ENCODE results near the gene LBX1.

LBX1 gene

GRCh38 chr10:101222683-101223273 is 6.5 kb downstream of the LBX1 start:
- DNase-seq (ENCODE audit: extremely low spot score) = no peak
- ChIA-PET POLR2A (no interaction called here), CTCF (interaction anchor here (1.8 kb wide), 1 partner anchor 8 kb away, joined by 6 read pairs; no protein-coding TSS in a partner anchor)
- no peak for TF ChIP-seq L3MBTL2 (conservative IDR thresholded peaks at IDR 0.05)
- no peak for TF ChIP-seq ARNT (IDR thresholded peaks at IDR 0.05)

- CTCF ChIA-PET = interaction anchor here (1.4 kb wide), 1 partner anchor 66 kb away, joined by 5 read pairs; no protein-coding TSS in a partner anchor
Measured at GRCh38 chr10:101221963-101222531, 7.2 kb downstream of the LBX1 start.

GRCh38 chr10:101221549-101221948 is 7.7 kb downstream of the LBX1 start:
- DNase-seq (ENCODE audit: extremely low spot score) = no peak
- TF ChIP-seq SP1 (IDR thresholded peaks at IDR 0.05) = no peak
- ChIA-PET CTCF (interaction anchor here (1.4 kb wide), 1 partner anchor 67 kb away, joined by 5 read pairs; no protein-coding TSS in a partner anchor), POLR2A (interaction anchor here (1.7 kb wide), 1 partner anchor 8 kb away, joined by 8 read pairs; the partner anchor contains the start of gene LBX1)

More at GRCh38 chr10:101221963-101222531, 7.2 kb downstream of the LBX1 start:
- DNase-seq (ENCODE audit: extremely low spot score) = no peak
- POLR2A ChIA-PET = interaction anchor here (1.7 kb wide), 1 partner anchor 7 kb away, joined by 8 read pairs; the partner anchor contains the start of gene LBX1
- TF ChIP-seq L3MBTL2 (conservative IDR thresholded peaks at IDR 0.05) (no peak), BHLHE40 (IDR thresholded peaks at IDR 0.05; ENCODE audit: borderline replicate concordance) (no peak), CTBP1 (IDR thresholded peaks at IDR 0.05; ENCODE audit: borderline replicate concordance) (no peak), FOXM1 (IDR thresholded peaks at IDR 0.05; ENCODE audit: borderline replicate concordance) (no peak)

GRCh38 chr10:101219946-101220451 is 9.3 kb downstream of the LBX1 start:
- no peak for TF ChIP-seq SUZ12 (IDR thresholded peaks at IDR 0.05)
- TF ChIP-seq L3MBTL2 (conservative IDR thresholded peaks at IDR 0.05) = no peak
- no peak for TF ChIP-seq NFRKB (IDR thresholded peaks at IDR 0.05)
- no peak for TF ChIP-seq ARNT (IDR thresholded peaks at IDR 0.05)
- TF ChIP-seq TARDBP (IDR thresholded peaks at IDR 0.05) = no peak
- TF ChIP-seq ELF4 (IDR thresholded peaks at IDR 0.05) = no peak
- no peak for TF ChIP-seq CTBP1 (IDR thresholded peaks at IDR 0.05; ENCODE audit: borderline replicate concordance)
- no peak for TF ChIP-seq BHLHE40 (IDR thresholded peaks at IDR 0.05; ENCODE audit: borderline replicate concordance)
- no peak for TF ChIP-seq SP1 (IDR thresholded peaks at IDR 0.05)
- TF ChIP-seq LEF1 (IDR thresholded peaks at IDR 0.05; ENCODE audit: borderline replicate concordance) = no peak
- TF ChIP-seq FOXM1 (IDR thresholded peaks at IDR 0.05; ENCODE audit: borderline replicate concordance) = no peak
- no peak for TF ChIP-seq PKNOX1 (IDR thresholded peaks at IDR 0.05)
- no peak for TF ChIP-seq ZNF384 (IDR thresholded peaks at IDR 0.05)
- TF ChIP-seq HDGF (IDR thresholded peaks at IDR 0.05; ENCODE audit: borderline replicate concordance) = no peak
- TF ChIP-seq FOXK2 (IDR thresholded peaks at IDR 0.05) = no peak
- DNase-seq (ENCODE audit: extremely low spot score) = no peak
- CTCF ChIA-PET = interaction anchor here (0.5 kb wide), 1 partner anchor 61 kb away, joined by 3 read pairs; no protein-coding TSS in a partner anchor
- POLR2A ChIA-PET = interaction anchor here (1.7 kb wide), 1 partner anchor 9 kb away, joined by 8 read pairs; the partner anchor contains the start of gene LBX1

GRCh38 chr10:101219139-101219945 is 9.9 kb downstream of the LBX1 start:
- no peak for DNase-seq (ENCODE audit: extremely low spot score)
- POLR2A ChIA-PET = interaction anchor here (1.0 kb wide), 1 partner anchor 12 kb away, joined by 3 read pairs; no protein-coding TSS in a partner anchor
- CTCF ChIA-PET = interaction anchor here (0.8 kb wide), 1 partner anchor 562 kb away, joined by 3 read pairs; no protein-coding TSS in a partner anchor
- no peak for TF ChIP-seq ARNT (IDR thresholded peaks at IDR 0.05)
- TF ChIP-seq TARDBP (IDR thresholded peaks at IDR 0.05) = no peak
- no peak for TF ChIP-seq ZNF384 (IDR thresholded peaks at IDR 0.05)
- no peak for TF ChIP-seq PKNOX1 (IDR thresholded peaks at IDR 0.05)
- no peak for TF ChIP-seq FOXA1 (IDR thresholded peaks at IDR 0.05)
- no peak for TF ChIP-seq FOXM1 (IDR thresholded peaks at IDR 0.05; ENCODE audit: borderline replicate concordance)
- no peak for TF ChIP-seq FOXK2 (IDR thresholded peaks at IDR 0.05)
- no peak for TF ChIP-seq NFRKB (IDR thresholded peaks at IDR 0.05)
- no peak for TF ChIP-seq LEF1 (IDR thresholded peaks at IDR 0.05; ENCODE audit: borderline replicate concordance)
- TF ChIP-seq SUZ12 (IDR thresholded peaks at IDR 0.05) = no peak
- no peak for TF ChIP-seq HDGF (IDR thresholded peaks at IDR 0.05; ENCODE audit: borderline replicate concordance)
- no peak for TF ChIP-seq CTBP1 (IDR thresholded peaks at IDR 0.05; ENCODE audit: borderline replicate concordance)
- no peak for TF ChIP-seq BHLHE40 (IDR thresholded peaks at IDR 0.05; ENCODE audit: borderline replicate concordance)
- no peak for TF ChIP-seq ELF4 (IDR thresholded peaks at IDR 0.05)
- TF ChIP-seq SP1 (IDR thresholded peaks at IDR 0.05) = no peak
- TF ChIP-seq L3MBTL2 (conservative IDR thresholded peaks at IDR 0.05) = no peak

- POLR2A ChIA-PET = interaction anchor here (1.0 kb wide), 1 partner anchor 12 kb away, joined by 3 read pairs; no protein-coding TSS in a partner anchor
- TF ChIP-seq SP1 (IDR thresholded peaks at IDR 0.05) (no peak), FOXK2 (IDR thresholded peaks at IDR 0.05) (no peak), NFRKB (IDR thresholded peaks at IDR 0.05) (no peak)
- CTCF ChIA-PET = interaction anchor here (0.8 kb wide), 1 partner anchor 563 kb away, joined by 3 read pairs; no protein-coding TSS in a partner anchor
- DNase-seq (ENCODE audit: extremely low spot score) = no peak
Measured at GRCh38 chr10:101218351-101219138, 10.7 kb downstream of the LBX1 start.
